Endothelial cell of umbilical vein (primary cell): ENCODE measurements around the gene MTG1.
"Not testable (repeated sequence)": the region's sequence is repeated elsewhere in the genome, so short reads cannot be mapped to it uniquely, and the experiment has no call there.

ENCODE experiments used
- CTCF ChIP-seq, 2 donors: IDR thresholded peaks; 1 replicate in 1 of 2; 2 replicates in 1 of 2; pipeline ENCODE4 v1.5.1; 2011; ENCODE audit warnings: low read length in 2 of 2, mild to moderate bottlenecking in 2 of 2, moderate library complexity in 2 of 2, control low read depth in 1 of 2, inconsistent platforms in 1 of 2, low read depth in 1 of 2; ENCODE audit not compliant: insufficient read depth in 1 of 2; ENCODE audit errors: extremely low read depth in 1 of 2
- EZH2 ChIP-seq: IDR thresholded peaks from 2 replicates; pipeline ENCODE4 v1.6.1; 2012; ENCODE audit warnings: borderline replicate concordance, low read depth, mild to moderate bottlenecking, moderate library complexity, low read length, inconsistent platforms; ENCODE audit not compliant: severe bottlenecking
- FOS ChIP-seq: IDR thresholded peaks from 2 replicates; pipeline ENCODE4 v1.6.1; 2011; ENCODE audit warnings: mild to moderate bottlenecking, low read length, moderate library complexity, borderline replicate concordance; ENCODE audit not compliant: insufficient read depth
- GATA2 ChIP-seq: IDR thresholded peaks from 2 replicates; pipeline ENCODE4 v1.7.0; 2011; ENCODE audit warnings: low read depth, mild to moderate bottlenecking, moderate library complexity, mixed read lengths, low read length; ENCODE audit not compliant: insufficient read length, insufficient read depth
- JUN ChIP-seq: IDR thresholded peaks from 2 replicates; pipeline ENCODE4 v1.6.1; 2011; ENCODE audit warnings: borderline replicate concordance, low read depth; ENCODE audit not compliant: insufficient read length, insufficient read depth
- MAX ChIP-seq: IDR thresholded peaks from 2 replicates; pipeline ENCODE4 v1.6.1; 2011; ENCODE audit not compliant: insufficient read depth, insufficient read length
- MYC ChIP-seq: IDR thresholded peaks from one replicate; pipeline ENCODE4 v1.6.1; 2011; ENCODE audit warnings: mild to moderate bottlenecking, low read depth, low read length
- POLR2A ChIP-seq: IDR thresholded peaks from 2 replicates; pipeline ENCODE4 v1.6.1; 2012; ENCODE audit warnings: low read depth, mild to moderate bottlenecking, control low read depth, low read length
- POLR2AphosphoS5 ChIP-seq: IDR thresholded peaks from 2 replicates; pipeline ENCODE4 v1.6.1; 2012; ENCODE audit warnings: low read depth, mild to moderate bottlenecking, control low read depth, low read length, moderate library complexity; ENCODE audit not compliant: insufficient read depth

- TF ChIP-seq CTCF (IDR thresholded peaks at IDR 0.05; ENCODE audit: extremely low read depth in 1 of 2, insufficient read depth in 1 of 2, low read depth in 1 of 2, low read length in 2 of 2); POLR2AphosphoS5; JUN; POLR2A; MYC; EZH2; FOS; MAX; GATA2: not testable (repeated sequence)
Observed at GRCh38 chr10:133432789-133433188, 38.8 kb downstream of the MTG1 start.
